Smooth muscle cell (in vitro differentiated cells): Measurements from ENCODE around the gene DOCK3. TPM values are rescaled to one million over a fixed set of nuclear protein-coding genes. Genes with fewer than 3 reads are reported as not detected.

Experiments
- DNase-seq: peaks from one replicate; lab custom pipeline; 2025; ENCODE audit not compliant: unreplicated experiment; lab: John Stamatoyannopoulos, UW
- H2AFZ ChIP-seq: fragments of 200-600 bp; sonication (generic); 2 replicates; pipeline ENCODE4 v1.6.0; 2016; ENCODE audit warnings: antibody characterized with exemption, low read depth, mild to moderate bottlenecking
- H3F3A ChIP-seq: fragments of 200-600 bp; sonication (generic); 2 replicates; pipeline ENCODE4 v1.6.0; 2017; ENCODE audit warnings: antibody characterized with exemption, low read depth
- H3K27ac ChIP-seq: fragments of 200-600 bp; sonication (generic); 2 replicates; pipeline ENCODE4 v1.5.1; 2016; ENCODE audit warnings: low read depth, mild to moderate bottlenecking
- H3K27me3 ChIP-seq: fragments of 200-600 bp; sonication (generic); 2 replicates; pipeline ENCODE4 v1.6.1; 2016; ENCODE audit warnings: low read depth, mild to moderate bottlenecking
- H3K36me3 ChIP-seq: fragments of 200-600 bp; sonication (generic); 2 replicates; pipeline ENCODE4 v1.5.1; 2016; ENCODE audit warnings: low read depth
- H3K4me1 ChIP-seq: fragments of 200-600 bp; sonication (generic); 2 replicates; pipeline ENCODE4 v1.5.1; 2016; ENCODE audit warnings: low read depth
- H3K4me2 ChIP-seq: fragments of 200-600 bp; sonication (generic); 2 replicates; pipeline ENCODE4 v1.6.0; 2016; ENCODE audit warnings: mild to moderate bottlenecking
- H3K4me3 ChIP-seq: fragments of 200-600 bp; sonication (generic); 2 replicates; pipeline ENCODE4 v1.5.1; 2016; ENCODE audit warnings: mild to moderate bottlenecking
- H3K79me2 ChIP-seq: fragments of 200-600 bp; sonication (generic); 2 replicates; pipeline ENCODE4 v1.6.0; 2016; ENCODE audit warnings: low read depth, mild to moderate bottlenecking
- H3K9ac ChIP-seq: fragments of 200-600 bp; sonication (generic); 2 replicates; pipeline ENCODE4 v1.6.0; 2016; ENCODE audit warnings: low read depth
- H3K9me3 ChIP-seq: fragments of 200-600 bp; sonication (generic); replicated peaks from 2 replicates; pipeline ENCODE4 v1.5.1; 2016; ENCODE audit warnings: low read depth
- H4K20me1 ChIP-seq: fragments of 200-600 bp; sonication (generic); 2 replicates; pipeline ENCODE4 v1.6.0; 2016; ENCODE audit warnings: low read depth
- CTCF ChIP-seq: fragments of 200-600 bp; sonication (generic); IDR thresholded peaks from 2 replicates; pipeline ENCODE4 v1.5.1; 2017; ENCODE audit warnings: borderline replicate concordance, mild to moderate bottlenecking, antibody characterized with exemption; ENCODE audit not compliant: insufficient read depth, poor library complexity, severe bottlenecking
- WGBS: methylation state at CpG from one replicate; pipeline ENCODE4 v1.1.7; 2016; ENCODE audit warnings: low lambda C conversion rate; 5-methylcytosine and 5-hydroxymethylcytosine counted together
- polyA plus RNA-seq: library from polyadenylated mRNA; unstranded; fragments of >200 nt; fragmentation: Nextera tagmentation; extraction: Ambion mirVana; gene quantifications from 2 replicates; pipeline ENCODE4 v1.2.1, GENCODE V29; 2016
- total RNA-seq: library from RNA; depleted of rRNA; stranded (reverse); fragments of >200 nt; gene quantifications from 2 replicates; pipeline ENCODE4 v1.2.3, GENCODE V29; 2014

The DOCK3 gene
- total and polyA plus RNA-seq, 2 experiments from 2014 or later, result 0.29 to 2.2 TPM

GRCh38 chr3:51401735-51402134 lies 727.0 kb downstream of the DOCK3 start:
- TF ChIP-seq CTCF, result no peak
- Histone ChIP-seq H3K27ac (no peak overlapping the region), H3K36me3 (no peaks in the 10 kb centered on the region), H3K79me2 (peaks cover 2% of the 10 kb centered on the region), H2AFZ (no peak overlapping the region), H3F3A (peaks cover under 1% of the 10 kb centered on the region), H4K20me1 (peaks cover under 1% of the 10 kb centered on the region), H3K4me3 (no peak overlapping the region), H3K9me3 (no peaks in the 10 kb centered on the region), H3K9ac (no peak overlapping the region), H3K27me3 (no peaks in the 10 kb centered on the region), H3K4me1 (no peaks in the 10 kb centered on the region), H3K4me2 (no peak overlapping the region)
- DNase-seq, result no peak
- over 99% methylated on average over 4 of the region's 4 CpGs for WGBS

- Histone ChIP-seq H3K27me3 (no peaks in the 10 kb centered on the region), H3K27ac (no peak overlapping the region), H3F3A (no peaks in the 10 kb centered on the region), H2AFZ (no peak overlapping the region), H3K9ac (no peak overlapping the region), H4K20me1 (no peaks in the 10 kb centered on the region), H3K4me3 (no peak overlapping the region), H3K9me3 (no peaks in the 10 kb centered on the region), H3K79me2 (no peaks in the 10 kb centered on the region), H3K4me1 (no peaks in the 10 kb centered on the region), H3K36me3 (no peaks in the 10 kb centered on the region), H3K4me2 (no peak overlapping the region)
- no peak for DNase-seq
- TF ChIP-seq CTCF, result no peak
Measured at GRCh38 chr3:51403675-51404074, 728.9 kb downstream of the DOCK3 start.

- Histone ChIP-seq H3K27me3 (no peaks in the 10 kb centered on the region), H2AFZ (no peak overlapping the region), H3K9ac (no peak overlapping the region), H3K4me2 (no peak overlapping the region), H3K79me2 (no peaks in the 10 kb centered on the region), H4K20me1 (no peaks in the 10 kb centered on the region), H3K9me3 (no peaks in the 10 kb centered on the region), H3K4me3 (no peak overlapping the region), H3K27ac (no peak overlapping the region), H3F3A (no peaks in the 10 kb centered on the region), H3K4me1 (no peaks in the 10 kb centered on the region), H3K36me3 (peaks cover 3% of the 10 kb centered on the region)
- TF ChIP-seq CTCF, result no peak
- DNase-seq, result no peak
- WGBS, result 92% methylated on average over 2 of the region's 2 CpGs
Measured at GRCh38 chr3:51408021-51408420, 733.3 kb downstream of the DOCK3 start.

GRCh38 chr3:51408813-51409212 lies 734.1 kb downstream of the DOCK3 start:
- Histone ChIP-seq H3K27ac (no peak overlapping the region), H3K27me3 (no peaks in the 10 kb centered on the region), H3K4me2 (no peak overlapping the region), H3K9ac (no peak overlapping the region), H3K79me2 (no peaks in the 10 kb centered on the region), H3K4me1 (no peaks in the 10 kb centered on the region), H4K20me1 (no peaks in the 10 kb centered on the region), H3K9me3 (no peaks in the 10 kb centered on the region), H2AFZ (no peak overlapping the region), H3K4me3 (no peak overlapping the region), H3K36me3 (peaks cover 3% of the 10 kb centered on the region), H3F3A (no peaks in the 10 kb centered on the region)
- DNase-seq, result no peak
- 98% methylated on average over 2 of the region's 2 CpGs for WGBS
- no peak for TF ChIP-seq CTCF
